Measurements from ENCODE around the gene KRT13.
"Not testable (repeated sequence)": the region's sequence is repeated elsewhere in the genome, so short reads cannot be mapped to it uniquely, and the experiment has no call there.

Gene KRT13

DNA sequence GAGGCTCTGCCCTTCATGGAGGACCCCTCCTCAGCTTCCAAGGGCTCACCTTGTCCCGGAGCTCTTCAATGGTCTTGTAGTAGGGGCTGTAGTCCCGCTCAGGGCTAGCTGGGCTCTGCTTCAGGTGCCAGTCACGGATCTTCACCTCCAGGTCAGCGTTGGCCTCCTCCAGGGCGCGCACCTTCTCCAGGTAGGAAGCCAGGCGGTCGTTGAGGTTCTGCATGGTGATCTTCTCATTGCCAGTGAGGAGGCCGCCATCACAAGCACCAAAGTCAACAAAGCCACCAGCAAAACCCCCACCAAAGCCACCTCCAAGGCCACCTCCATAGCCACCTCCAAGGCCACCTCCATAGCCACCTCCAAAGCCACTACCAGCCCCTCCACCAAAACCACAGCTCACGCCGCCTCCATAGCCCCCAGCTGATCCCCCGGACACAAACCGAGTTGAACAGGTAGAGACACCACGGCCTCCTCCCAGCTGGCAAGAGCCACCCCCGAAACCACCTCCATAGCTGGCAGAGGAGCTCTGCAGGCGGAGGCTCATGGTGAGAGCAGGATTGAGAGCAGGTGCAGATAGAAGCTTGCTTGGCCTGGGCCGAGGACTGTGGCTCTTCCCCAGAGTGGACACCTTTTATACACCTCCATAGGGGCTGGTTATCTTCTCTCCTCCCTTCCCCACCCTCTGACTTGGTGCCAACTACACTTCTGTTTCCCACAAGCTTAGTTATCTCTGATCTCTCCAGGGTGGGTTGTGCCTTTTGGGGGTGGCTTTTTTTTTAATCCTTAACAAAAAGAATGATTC, at the start of gene KRT13:
KRT13 (minus strand) TSS at position 606 of the 802 bp plus-strand sequence; CDS start at position 544, 62 bp downstream.
- H3K27me3 Mint-ChIP-seq, result no peaks in the 10 kb centered on the region
- H3K36me3 Mint-ChIP-seq (ENCODE audit: low read depth), result no peaks in the 10 kb centered on the region
- H3K9me3 Mint-ChIP-seq, result no peaks in the 10 kb centered on the region
- no peak within 1 kb of the TSS for H3K27ac Mint-ChIP-seq
- H3K4me3 Mint-ChIP-seq, result no peak within 1 kb of the TSS
- no peaks in the 10 kb centered on the region for H3K4me1 Mint-ChIP-seq (ENCODE audit: low read depth)

DNA sequence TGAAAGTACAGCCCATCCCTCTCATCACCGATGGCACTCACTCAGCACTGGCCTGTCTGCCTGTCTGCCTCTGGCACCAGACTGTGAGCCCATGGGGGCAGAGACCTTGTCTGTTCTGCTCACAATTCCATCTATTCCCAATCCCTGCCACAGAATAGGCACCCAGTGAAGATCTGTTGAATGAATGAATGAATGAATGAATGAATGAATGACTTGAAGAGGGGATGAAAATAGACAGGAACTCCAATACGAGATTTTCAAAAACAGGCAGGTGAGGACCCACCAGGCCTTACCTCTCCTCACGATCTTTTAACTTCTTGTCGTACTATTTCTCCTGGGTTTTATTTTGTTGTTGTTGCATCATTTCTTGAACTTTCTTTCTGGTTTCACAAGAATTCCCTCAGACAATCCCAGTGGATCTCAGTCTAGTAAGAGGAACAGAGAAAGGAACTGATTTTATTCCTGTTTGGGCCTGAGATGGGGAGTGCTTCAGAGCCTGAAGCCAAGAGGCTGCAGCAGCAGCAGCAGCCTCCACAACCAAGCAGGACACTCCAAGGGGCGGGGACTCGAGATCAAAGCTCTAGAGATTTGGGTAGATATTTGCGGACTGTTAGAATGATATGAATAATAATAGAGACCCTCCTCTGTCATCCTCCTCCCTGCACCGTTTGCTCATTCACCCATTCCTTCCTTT, 48.7 kb upstream of the KRT13 start:
- Mint-ChIP-seq H3K9me3 (no peaks in the 10 kb centered on the region), H3K4me1 (ENCODE audit: low read depth) (peaks cover 6% of the 10 kb centered on the region), H3K27me3 (peaks cover 38% of the 10 kb centered on the region), H3K36me3 (ENCODE audit: low read depth) (no peaks in the 10 kb centered on the region), H3K4me3 (no peak overlapping the region), H3K27ac (no peak overlapping the region)

DNA sequence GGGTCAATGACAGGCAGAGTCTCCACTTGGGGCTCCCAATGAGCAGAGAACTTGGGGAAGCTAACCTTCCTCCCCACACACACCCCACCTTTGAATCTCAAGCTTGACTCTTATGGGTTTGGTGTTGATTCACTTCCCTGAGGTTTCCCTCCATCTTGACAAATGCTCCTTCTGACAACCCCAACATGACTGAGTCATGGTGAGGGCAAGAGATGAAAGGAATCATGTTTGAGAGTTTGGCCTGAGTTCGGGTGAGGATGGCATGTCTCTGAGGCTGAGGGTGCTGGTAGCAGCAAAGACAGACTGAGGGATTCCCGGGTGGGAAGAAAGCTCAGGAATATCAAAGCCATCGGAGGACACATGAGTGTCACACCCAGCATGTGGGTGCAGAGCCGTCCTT, 47.8 kb upstream of the KRT13 start:
- H3K4me1 Mint-ChIP-seq (ENCODE audit: low read depth), result peaks cover 16% of the 10 kb centered on the region
- H3K27ac Mint-ChIP-seq, result no peak overlapping the region
- no peaks in the 10 kb centered on the region for H3K36me3 Mint-ChIP-seq (ENCODE audit: low read depth)
- no peaks in the 10 kb centered on the region for H3K9me3 Mint-ChIP-seq
- peaks cover 31% of the 10 kb centered on the region for H3K27me3 Mint-ChIP-seq
- no peak overlapping the region for H3K4me3 Mint-ChIP-seq

DNA sequence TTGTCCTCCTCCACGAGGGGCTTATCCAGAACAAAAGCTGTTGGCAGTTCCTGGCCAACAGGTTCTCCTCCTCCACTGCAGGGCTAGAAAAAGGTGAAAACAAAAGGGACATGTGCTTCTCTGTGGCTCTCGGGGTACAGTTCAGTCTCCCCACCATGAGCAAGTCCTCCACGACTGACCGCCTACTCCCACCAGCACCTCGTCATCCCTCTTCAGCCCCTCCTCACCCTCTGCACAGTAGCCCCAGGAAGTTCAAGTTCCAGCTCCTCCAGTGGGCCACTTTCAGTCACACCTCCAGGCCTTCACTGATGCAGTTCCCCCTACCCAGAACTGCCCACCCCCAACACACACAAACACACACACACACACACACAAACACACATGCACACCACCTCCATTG, 47.0 kb upstream of the KRT13 start:
- H3K27me3 Mint-ChIP-seq, result peaks cover 25% of the 10 kb centered on the region
- peaks cover 23% of the 10 kb centered on the region for H3K4me1 Mint-ChIP-seq (ENCODE audit: low read depth)
- H3K9me3 Mint-ChIP-seq, result no peaks in the 10 kb centered on the region
- no peak overlapping the region for H3K27ac Mint-ChIP-seq
- no peak overlapping the region for H3K4me3 Mint-ChIP-seq
- no peaks in the 10 kb centered on the region for H3K36me3 Mint-ChIP-seq (ENCODE audit: low read depth)

DNA sequence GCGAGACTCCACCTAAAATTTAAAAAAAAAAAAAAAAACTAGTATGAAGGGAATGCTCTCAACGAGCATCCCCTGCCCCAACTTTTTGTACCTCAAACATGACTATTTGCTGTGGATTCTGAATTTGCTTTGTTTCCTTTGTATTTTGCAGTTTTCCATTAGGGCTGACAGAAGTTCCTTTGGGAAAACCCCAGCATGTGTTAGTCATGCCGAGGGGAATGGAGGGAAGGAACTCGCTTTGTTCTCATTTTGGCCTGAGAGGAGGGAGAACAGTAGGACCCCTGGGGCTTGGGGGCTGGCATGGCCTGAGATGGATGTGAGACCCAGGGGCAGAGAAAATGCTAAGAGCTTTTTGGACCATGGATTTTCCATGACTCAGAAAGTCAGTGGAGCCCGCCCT, 46.0 kb upstream of the KRT13 start:
- H3K27me3 Mint-ChIP-seq, result peaks cover 25% of the 10 kb centered on the region
- peaks cover 5% of the 10 kb centered on the region for H3K9me3 Mint-ChIP-seq
- H3K27ac Mint-ChIP-seq, result no peak overlapping the region
- H3K4me3 Mint-ChIP-seq, result no peak overlapping the region
- H3K4me1 Mint-ChIP-seq (ENCODE audit: low read depth), result peaks cover 23% of the 10 kb centered on the region
- peaks cover 7% of the 10 kb centered on the region for H3K36me3 Mint-ChIP-seq (ENCODE audit: low read depth)

DNA sequence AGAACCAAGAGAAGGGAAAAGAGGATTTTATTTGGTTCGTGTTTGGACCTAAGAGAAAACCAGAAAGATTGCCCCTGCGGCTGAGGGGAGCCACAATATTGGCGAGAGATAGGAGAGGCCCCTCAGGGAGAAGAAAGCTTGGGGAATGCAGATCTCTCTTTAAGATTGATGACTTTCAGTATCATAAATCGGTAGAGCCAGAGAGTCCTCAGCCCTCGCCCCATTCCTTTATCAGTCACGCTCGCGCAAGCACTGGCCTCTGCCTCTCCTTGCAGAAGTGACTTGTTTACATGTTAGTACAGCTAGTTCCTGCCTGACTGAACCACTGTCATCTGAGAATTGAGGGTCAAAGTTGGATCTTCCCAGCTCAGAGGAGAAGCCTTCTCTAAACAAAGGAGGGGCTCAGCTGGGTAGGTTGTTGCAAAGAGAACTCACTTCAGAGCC, 44.2 kb upstream of the KRT13 start:
- H3K27ac Mint-ChIP-seq, result no peak overlapping the region
- peaks cover 5% of the 10 kb centered on the region for H3K9me3 Mint-ChIP-seq

DNA sequence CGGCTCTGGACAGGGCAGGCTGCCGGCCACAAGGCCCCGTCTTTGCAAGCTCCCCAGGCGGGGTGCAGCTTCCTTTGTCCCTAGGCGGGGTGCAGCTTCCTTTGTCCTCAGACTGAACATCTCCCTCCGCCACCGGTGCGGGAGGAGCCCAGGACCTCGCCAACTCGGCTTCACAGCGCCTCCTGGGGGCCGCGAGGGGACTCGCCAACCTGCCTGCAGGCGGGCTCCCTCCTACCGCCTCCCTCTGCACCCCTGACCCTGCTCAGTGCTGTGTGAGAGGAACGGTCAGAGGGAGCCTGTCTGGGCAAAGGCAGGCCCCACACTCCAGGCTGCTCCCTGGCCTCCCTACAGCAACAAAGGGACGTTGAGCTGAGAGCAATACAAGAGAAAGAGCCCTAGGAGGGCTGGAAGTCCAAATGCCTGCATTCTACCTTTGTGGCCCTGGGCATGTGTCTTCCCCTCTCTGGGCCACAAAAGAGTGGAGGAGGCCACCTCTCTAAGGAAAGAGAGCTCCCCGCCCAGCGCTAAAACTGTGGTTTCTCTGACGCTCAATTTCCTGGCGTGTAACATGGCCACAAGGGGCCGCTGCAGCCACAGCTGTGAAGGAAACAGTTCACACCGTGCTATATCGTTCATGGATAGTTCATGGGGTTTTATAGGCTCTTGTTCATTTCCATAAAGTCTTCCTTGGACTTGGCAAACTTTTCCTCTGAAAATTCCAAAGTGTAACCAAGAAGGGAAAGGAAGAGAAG, 43.6 kb upstream of the KRT13 start:
- Mint-ChIP-seq H3K27me3 (peaks cover 17% of the 10 kb centered on the region), H3K4me1 (ENCODE audit: low read depth) (peaks cover 23% of the 10 kb centered on the region), H3K36me3 (ENCODE audit: low read depth) (peaks cover 7% of the 10 kb centered on the region), H3K4me3 (peak overlapping the region; percentile 17), H3K9me3 (peaks cover 5% of the 10 kb centered on the region), H3K27ac (no peak overlapping the region)

More for the DNA sequence above, 44.2 kb upstream of the KRT13 start:
- Mint-ChIP-seq H3K27me3 (peaks cover 22% of the 10 kb centered on the region), H3K4me3 (no peak overlapping the region), H3K4me1 (ENCODE audit: low read depth) (peaks cover 23% of the 10 kb centered on the region), H3K36me3 (ENCODE audit: low read depth) (peaks cover 7% of the 10 kb centered on the region)

DNA sequence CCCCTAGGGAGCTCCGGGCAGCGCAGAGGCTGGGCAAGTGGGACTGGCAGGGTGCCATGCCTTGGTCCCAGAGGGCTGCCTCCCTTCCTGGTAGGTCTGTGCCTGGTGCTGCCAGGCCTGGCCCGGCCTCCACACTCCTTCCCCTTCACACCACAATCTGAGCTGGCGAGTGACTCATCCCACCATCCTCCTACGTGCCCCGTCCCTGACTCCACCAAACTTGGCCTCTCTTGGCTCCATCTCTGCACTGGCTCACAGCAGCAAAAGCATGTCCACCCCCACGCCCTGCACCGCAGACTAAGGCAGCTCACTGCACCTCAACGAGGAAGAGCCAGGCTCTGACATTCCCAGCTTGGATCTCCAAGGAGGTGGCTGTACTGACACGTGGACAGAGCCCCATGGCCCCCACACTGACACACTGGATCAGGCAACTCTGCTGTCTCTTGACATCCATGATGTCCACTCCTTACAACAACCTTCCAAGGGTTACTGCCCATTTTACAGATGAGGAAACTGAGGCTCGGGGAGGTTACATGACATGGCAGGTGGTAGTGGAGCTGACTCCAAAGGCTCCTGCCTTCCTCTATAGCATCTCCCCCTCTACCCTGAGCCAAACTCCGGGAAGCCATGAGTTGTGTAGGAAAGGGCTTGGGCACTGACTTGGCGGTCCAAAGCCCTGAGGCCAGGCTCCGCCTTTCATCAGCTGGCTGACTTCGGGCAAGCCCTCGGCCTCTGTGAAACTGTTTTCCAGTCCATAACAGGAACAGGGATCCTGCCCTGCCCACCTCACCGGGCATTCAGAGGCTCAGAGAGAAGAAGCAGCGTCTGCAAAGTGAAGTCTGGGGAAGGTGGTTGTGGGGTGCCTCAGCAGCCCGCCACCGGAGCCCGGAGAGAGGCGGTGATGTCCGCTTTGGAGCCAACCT, 42.8 kb upstream of the KRT13 start:
- Mint-ChIP-seq H3K4me1 (ENCODE audit: low read depth) (peaks cover 23% of the 10 kb centered on the region), H3K9me3 (peaks cover 5% of the 10 kb centered on the region), H3K27me3 (peaks cover 11% of the 10 kb centered on the region), H3K27ac (no peak overlapping the region), H3K4me3 (no peak overlapping the region), H3K36me3 (ENCODE audit: low read depth) (peaks cover 7% of the 10 kb centered on the region)

DNA sequence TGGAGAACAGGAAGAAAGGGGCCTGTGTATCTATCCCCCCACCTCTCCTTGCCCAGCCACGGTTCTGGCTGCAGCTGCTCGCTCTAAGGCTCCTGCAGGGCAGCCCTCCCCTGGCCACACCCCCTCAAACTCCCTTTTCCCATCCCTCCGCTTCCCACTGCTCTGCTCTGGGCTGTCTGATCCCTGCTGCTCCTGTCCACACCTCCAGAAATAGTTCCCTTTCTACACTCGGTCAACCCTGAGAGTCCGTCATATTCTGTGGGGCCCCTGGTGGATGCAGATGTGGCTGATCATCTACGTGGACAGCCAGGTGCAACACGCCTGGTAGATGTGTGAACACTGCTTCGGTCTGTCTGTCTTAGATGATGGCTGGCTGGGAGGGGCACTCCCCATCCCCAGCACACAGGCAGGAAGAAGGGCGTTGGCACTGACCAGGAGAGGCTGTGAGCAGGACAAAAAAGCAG, 42.0 kb upstream of the KRT13 start:
- Mint-ChIP-seq H3K4me3 (no peak overlapping the region), H3K4me1 (ENCODE audit: low read depth) (peaks cover 23% of the 10 kb centered on the region), H3K27me3 (peaks cover 10% of the 10 kb centered on the region), H3K9me3 (peaks cover 5% of the 10 kb centered on the region), H3K36me3 (ENCODE audit: low read depth) (peaks cover 7% of the 10 kb centered on the region), H3K27ac (no peak overlapping the region)

DNA sequence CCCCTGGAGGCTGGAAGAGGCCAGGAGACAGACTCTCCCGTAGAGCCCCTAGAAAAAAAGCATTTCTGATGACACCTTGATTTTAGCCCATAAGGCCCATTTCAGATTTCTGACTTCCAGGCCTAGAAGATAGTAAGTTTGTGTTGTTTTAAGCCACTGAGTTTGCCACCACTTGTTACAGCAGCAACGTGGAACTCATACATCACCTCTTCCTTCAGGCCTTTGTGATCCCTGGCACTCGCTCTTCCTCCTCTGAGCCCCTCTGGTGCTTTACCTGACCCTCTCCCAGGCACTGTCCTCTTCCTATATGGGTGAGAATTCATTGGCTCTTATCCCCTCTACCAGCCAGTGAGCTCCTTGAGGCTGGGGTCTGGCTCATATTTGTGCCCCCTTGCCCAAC, 41.4 kb upstream of the KRT13 start:
- H3K4me1 Mint-ChIP-seq (ENCODE audit: low read depth), result peaks cover 23% of the 10 kb centered on the region
- H3K9me3 Mint-ChIP-seq, result peaks cover 5% of the 10 kb centered on the region
- peaks cover 10% of the 10 kb centered on the region for H3K27me3 Mint-ChIP-seq
- H3K4me3 Mint-ChIP-seq, result no peak overlapping the region
- H3K27ac Mint-ChIP-seq, result no peak overlapping the region
- H3K36me3 Mint-ChIP-seq (ENCODE audit: low read depth), result peaks cover 7% of the 10 kb centered on the region

DNA sequence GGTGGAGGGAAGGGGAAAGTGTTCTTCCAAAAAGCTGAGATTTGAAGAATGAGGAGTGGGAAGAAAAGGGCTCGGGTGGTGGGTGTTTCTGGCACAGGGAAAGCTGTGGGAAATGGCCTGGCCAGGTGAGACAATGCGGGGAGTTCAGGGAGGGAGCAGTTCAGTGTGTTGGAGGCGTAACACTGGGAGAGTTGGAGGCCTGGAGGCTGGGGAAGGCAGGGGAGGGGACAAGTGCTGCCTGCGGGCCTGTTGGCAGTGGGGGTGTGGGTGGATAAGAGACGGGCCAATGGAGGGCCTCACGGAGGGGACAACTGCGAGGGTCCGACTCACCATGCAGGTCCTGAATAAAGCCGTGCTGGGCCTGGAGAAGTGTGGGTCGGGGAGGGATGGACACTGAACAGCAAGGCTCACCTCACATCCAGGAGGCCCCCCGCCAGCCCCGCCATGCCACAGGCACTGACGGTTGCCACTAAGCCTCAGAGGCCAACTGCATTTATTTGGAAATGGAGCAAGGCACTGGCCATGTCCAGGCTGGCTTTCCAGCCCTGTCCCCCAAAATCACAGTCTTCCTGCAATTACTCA, 40.5 kb upstream of the KRT13 start:
- Mint-ChIP-seq H3K27me3 (peaks cover 10% of the 10 kb centered on the region), H3K9me3 (peaks cover 5% of the 10 kb centered on the region), H3K36me3 (ENCODE audit: low read depth) (peaks cover 7% of the 10 kb centered on the region), H3K4me3 (no peak overlapping the region), H3K27ac (no peak overlapping the region), H3K4me1 (ENCODE audit: low read depth) (peaks cover 23% of the 10 kb centered on the region)

DNA sequence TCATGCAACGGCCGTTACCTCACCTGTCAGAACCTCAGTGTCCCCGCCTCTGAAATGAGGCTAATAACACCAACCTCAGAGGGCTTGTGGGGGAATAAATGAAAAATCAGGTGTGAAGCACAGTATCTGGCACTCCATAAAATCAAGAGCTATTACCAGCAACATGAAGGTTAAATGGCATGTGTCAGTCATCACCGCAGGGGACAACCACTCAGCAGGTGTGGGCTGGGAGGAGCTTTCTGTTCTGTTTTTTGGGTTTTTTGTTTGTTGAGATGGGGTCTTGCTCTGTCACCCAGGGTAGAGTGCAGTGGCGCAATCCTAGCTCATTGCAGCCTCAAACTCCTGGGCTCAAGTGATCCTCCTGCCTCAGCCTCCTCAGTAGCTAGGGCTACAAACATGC, 39.5 kb upstream of the KRT13 start:
- H3K36me3 Mint-ChIP-seq (ENCODE audit: low read depth), result peaks cover 7% of the 10 kb centered on the region
- H3K27me3 Mint-ChIP-seq, result peaks cover 10% of the 10 kb centered on the region
- no peak overlapping the region for H3K27ac Mint-ChIP-seq
- no peak overlapping the region for H3K4me3 Mint-ChIP-seq
- H3K4me1 Mint-ChIP-seq (ENCODE audit: low read depth), result peaks cover 23% of the 10 kb centered on the region
- H3K9me3 Mint-ChIP-seq, result peaks cover 5% of the 10 kb centered on the region

DNA sequence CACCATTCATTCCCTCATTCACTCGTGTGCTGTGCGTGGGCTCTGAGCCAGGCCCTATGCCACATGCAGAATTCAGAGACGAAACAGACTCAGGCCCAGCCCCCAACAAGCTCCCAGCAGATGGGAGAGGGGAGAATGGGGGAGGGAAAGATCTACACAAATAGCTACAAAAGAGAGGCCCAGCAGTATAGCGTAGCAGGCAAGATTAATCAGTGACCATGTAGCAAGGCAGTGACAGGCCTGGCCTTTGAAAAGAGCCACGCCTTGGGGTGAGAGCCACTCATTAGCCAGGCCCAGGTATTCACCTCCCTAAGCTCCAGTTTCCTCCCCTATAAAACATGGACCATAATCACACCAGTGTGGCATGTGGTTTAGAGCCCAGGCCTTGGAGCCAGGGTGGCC, 39.1 kb upstream of the KRT13 start:
- Mint-ChIP-seq H3K36me3 (ENCODE audit: low read depth) (peaks cover 7% of the 10 kb centered on the region), H3K4me1 (ENCODE audit: low read depth) (peaks cover 20% of the 10 kb centered on the region), H3K4me3 (no peak overlapping the region), H3K27ac (no peak overlapping the region), H3K27me3 (peaks cover 10% of the 10 kb centered on the region), H3K9me3 (peaks cover 5% of the 10 kb centered on the region)

DNA sequence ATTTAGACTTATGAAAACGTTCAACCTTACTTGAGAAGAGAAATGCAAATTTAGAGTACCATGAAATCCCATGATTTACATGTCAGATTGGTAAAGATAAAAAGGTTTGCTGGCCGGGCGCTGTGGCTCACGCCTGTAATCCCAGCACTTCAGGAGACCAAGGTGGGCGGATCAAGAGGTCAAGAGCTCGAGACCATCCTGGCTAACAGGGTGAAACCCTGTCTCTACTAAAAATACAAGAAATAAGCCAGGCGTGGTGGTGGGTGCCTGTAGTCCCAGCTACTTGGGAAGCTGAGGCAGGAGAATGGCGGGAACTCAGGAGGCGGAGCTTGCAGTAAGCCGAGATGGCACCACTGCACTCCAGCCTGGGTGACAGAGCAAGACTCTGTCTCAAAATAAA, 37.4 kb upstream of the KRT13 start:
- H3K9me3 Mint-ChIP-seq; H3K36me3 Mint-ChIP-seq (ENCODE audit: low read depth); H3K4me3 Mint-ChIP-seq; H3K27ac Mint-ChIP-seq; H3K4me1 Mint-ChIP-seq (ENCODE audit: low read depth): not testable (repeated sequence)
- H3K27me3 Mint-ChIP-seq, result peaks cover 10% of the 10 kb centered on the region
